ENCODE data around the gene ROBO1.

ROBO1 gene

GRCh38 chr3:79002465-79003372 is 765.1 kb downstream of the ROBO1 start:
- H3K27ac ChIP-seq: no peak overlapping the region
- no peak for TF ChIP-seq CTCF (conservative IDR thresholded peaks at IDR 0.05)
- no peak for TF ChIP-seq ZFX (IDR thresholded peaks at IDR 0.05)

DNA sequence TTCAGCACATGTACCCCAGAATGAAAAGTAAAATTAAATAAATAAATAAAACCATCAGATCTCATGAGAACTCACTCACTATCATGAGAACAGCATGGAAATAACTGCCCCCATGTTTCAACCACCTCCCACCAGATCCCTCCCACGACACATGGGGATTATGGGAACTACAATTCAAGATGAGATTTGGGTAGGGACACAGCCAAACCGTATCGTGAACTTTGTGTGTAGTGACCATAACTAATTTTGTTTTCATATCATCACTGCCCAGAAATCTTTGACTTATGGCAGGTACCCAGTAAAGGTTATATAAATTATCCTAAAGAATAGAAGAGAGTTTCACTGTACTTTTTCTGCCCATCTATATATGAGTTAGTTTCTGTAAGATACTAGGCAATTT is 766.5 kb downstream of the ROBO1 start:
- no peak for TF ChIP-seq CTCF (conservative IDR thresholded peaks at IDR 0.05)
- TF ChIP-seq ZFX (IDR thresholded peaks at IDR 0.05): no peak
- no peak overlapping the region for H3K27ac ChIP-seq

- H3K27ac ChIP-seq: no peak overlapping the region
- TF ChIP-seq CTCF (conservative IDR thresholded peaks at IDR 0.05): no peak
- TF ChIP-seq ZFX (IDR thresholded peaks at IDR 0.05): no peak
These were observed 768.7 kb downstream of the ROBO1 start for GRCh38 chr3:78999139-78999538.

DNA sequence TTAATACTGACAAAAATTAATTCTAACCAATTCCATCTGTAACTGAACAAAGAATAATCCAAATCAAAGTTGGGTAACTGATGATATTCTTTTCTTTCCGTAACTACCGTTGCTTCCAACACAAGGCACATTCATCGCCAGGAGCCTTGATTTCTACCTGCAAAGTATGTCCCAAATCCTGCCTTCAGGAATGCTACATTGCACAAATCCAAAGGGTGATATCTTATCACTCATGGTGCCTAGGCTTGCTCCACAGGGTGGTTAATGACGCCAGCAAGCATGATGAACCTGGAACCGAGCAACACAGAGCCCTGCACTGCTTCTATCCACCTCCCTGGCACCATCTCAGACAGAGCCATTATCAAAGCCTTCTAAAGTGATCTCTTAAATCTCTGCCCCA is 772.7 kb downstream of the ROBO1 start:
- TF ChIP-seq ZFX (IDR thresholded peaks at IDR 0.05): no peak
- TF ChIP-seq CTCF (conservative IDR thresholded peaks at IDR 0.05): no peak
- no peak overlapping the region for H3K27ac ChIP-seq

DNA sequence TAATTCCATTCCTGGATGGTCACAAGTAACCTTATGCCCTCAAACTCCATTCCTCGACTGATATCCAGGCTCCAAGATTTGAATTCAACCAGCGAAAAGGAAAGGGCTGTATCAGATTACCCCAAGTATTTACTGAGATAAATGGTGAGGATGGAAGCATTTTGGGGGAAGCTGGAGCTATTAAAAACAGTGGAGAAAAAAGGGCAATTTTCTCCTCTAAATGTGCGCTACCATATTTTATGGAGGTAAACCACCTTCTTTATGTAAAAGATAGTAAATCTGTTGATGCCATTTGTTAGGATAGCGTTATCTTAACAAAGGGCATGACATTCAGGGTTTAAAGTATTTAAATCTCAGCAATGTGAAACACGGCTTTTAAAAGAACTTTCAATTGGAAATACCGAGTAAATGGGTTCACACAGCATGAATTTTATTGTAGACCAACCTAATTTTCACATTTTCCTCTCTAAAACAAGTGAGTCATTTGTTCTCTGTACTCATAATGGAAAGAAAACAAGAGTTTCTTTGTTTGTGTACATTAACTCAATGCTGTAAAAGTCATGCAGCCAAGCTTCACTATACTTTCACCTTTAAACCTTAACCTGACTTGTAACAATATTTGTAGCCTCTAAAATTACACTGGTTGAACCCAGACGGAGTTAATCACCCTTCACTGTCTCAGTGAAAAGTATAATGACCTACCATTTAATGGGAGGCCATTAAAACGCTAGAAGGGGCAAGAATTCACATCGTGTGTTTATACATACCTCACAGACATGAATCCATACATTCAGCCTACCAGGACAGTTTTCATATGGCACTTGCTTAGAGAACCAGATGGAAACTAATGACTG is 773.4 kb downstream of the ROBO1 start:
- no peak overlapping the region for H3K27ac ChIP-seq
- no peak for TF ChIP-seq ZFX (IDR thresholded peaks at IDR 0.05)
- no peak for TF ChIP-seq CTCF (conservative IDR thresholded peaks at IDR 0.05)

GRCh38 chr3:78993375-78993774 is 774.4 kb downstream of the ROBO1 start:
- TF ChIP-seq CTCF (conservative IDR thresholded peaks at IDR 0.05): no peak
- no peak for TF ChIP-seq ZFX (IDR thresholded peaks at IDR 0.05)
- H3K27ac ChIP-seq: no peak overlapping the region

GRCh38 chr3:78992830-78993229 is 775.0 kb downstream of the ROBO1 start:
- no peak for TF ChIP-seq ZFX (IDR thresholded peaks at IDR 0.05)
- no peak for TF ChIP-seq CTCF (conservative IDR thresholded peaks at IDR 0.05)
- no peak overlapping the region for H3K27ac ChIP-seq
